ENCODE data around the gene MTFR1L. TPM values are rescaled to one million over a fixed set of nuclear protein-coding genes. Genes with fewer than 3 reads are reported as not detected.

MTFR1L gene
- total RNA-seq, 1 experiment from 2014 or later: 41.7 TPM

GRCh38 chr1:25875856-25876692 lies 56.3 kb downstream of the MTFR1L start:
- TF ChIP-seq EZH2 (IDR thresholded peaks at IDR 0.05; ENCODE audit: low read depth): no peak
- TF ChIP-seq, protein P1, sequence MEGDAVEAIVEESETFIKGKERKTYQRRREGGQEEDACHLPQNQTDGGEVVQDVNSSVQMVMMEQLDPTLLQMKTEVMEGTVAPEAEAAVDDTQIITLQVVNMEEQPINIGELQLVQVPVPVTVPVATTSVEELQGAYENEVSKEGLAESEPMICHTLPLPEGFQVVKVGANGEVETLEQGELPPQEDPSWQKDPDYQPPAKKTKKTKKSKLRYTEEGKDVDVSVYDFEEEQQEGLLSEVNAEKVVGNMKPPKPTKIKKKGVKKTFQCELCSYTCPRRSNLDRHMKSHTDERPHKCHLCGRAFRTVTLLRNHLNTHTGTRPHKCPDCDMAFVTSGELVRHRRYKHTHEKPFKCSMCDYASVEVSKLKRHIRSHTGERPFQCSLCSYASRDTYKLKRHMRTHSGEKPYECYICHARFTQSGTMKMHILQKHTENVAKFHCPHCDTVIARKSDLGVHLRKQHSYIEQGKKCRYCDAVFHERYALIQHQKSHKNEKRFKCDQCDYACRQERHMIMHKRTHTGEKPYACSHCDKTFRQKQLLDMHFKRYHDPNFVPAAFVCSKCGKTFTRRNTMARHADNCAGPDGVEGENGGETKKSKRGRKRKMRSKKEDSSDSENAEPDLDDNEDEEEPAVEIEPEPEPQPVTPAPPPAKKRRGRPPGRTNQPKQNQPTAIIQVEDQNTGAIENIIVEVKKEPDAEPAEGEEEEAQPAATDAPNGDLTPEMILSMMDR (conservative IDR thresholded peaks at IDR 0.05): no peak
- peak overlapping the region; percentile 78 for H2AFZ ChIP-seq
- intact Hi-C loops (cut with micrococcal nuclease; ENCODE audit: unreplicated experiment): loop anchor here (1.0 to 2.0 kb wide), 2 partner anchors 14 to 17 kb away; partner anchors contain the start of gene AUNIP
- no peaks in the 10 kb centered on the region for H4K20me1 ChIP-seq (ENCODE audit: insufficient read depth)
- peak overlapping the region; percentile 80 for H3K4me2 ChIP-seq
- peaks cover 10% of the 10 kb centered on the region for H3F3A ChIP-seq (ENCODE audit: insufficient read depth, low read depth)
- no peaks in the 10 kb centered on the region for H3K9me2 ChIP-seq (ENCODE audit: insufficient read depth)
- H3K27ac ChIP-seq: peak overlapping the region; percentile 71
- no peaks in the 10 kb centered on the region for H3K9me3 ChIP-seq (ENCODE audit: insufficient read depth, low read depth)
- POLR2A ChIA-PET (ENCODE audit: unreplicated experiment): interaction anchor here (0.5 to 1.2 kb wide), 4 partner anchors 14 to 29 kb away, joined by 3 to 28 read pairs (median 8); no protein-coding TSS in a partner anchor
- peak overlapping the region; percentile 71 for H3K4me3 ChIP-seq
- H3K4me1 ChIP-seq (replicated peaks; ENCODE audit: insufficient read depth): peaks cover 49% of the 10 kb centered on the region
- CTCF ChIA-PET: interaction anchor here (1.2 to 1.4 kb wide), 2 partner anchors 14 to 16 kb away, joined by 3 to 8 read pairs; no protein-coding TSS in a partner anchor
- no peaks in the 10 kb centered on the region for H3K27me3 ChIP-seq (ENCODE audit: insufficient read depth, low read depth)
- peak; percentile 57 to 79 for DNase-seq
- H3K79me2 ChIP-seq (ENCODE audit: low read depth): peaks cover 27% of the 10 kb centered on the region
- H3K36me3 ChIP-seq (ENCODE audit: low read depth): no peaks in the 10 kb centered on the region
- TSS peak; percentile 94 for BruUV-seq (replicated peaks)

GRCh38 chr1:25876693-25877077 lies 56.9 kb downstream of the MTFR1L start:
- peaks cover 27% of the 10 kb centered on the region for H3K79me2 ChIP-seq (ENCODE audit: low read depth)
- TF ChIP-seq, protein P1 (conservative IDR thresholded peaks at IDR 0.05): no peak
- no peak for TF ChIP-seq EZH2 (IDR thresholded peaks at IDR 0.05; ENCODE audit: low read depth)
- peaks cover 49% of the 10 kb centered on the region for H3K4me1 ChIP-seq (replicated peaks; ENCODE audit: insufficient read depth)
- DNase-seq: no peak
- no peaks in the 10 kb centered on the region for H3K36me3 ChIP-seq (ENCODE audit: low read depth)
- H3K4me3 ChIP-seq: no peak overlapping the region
- peak overlapping the region; percentile 71 for H3K27ac ChIP-seq
- H3K9me3 ChIP-seq (ENCODE audit: insufficient read depth, low read depth): no peaks in the 10 kb centered on the region
- no peaks in the 10 kb centered on the region for H3K9me2 ChIP-seq (ENCODE audit: insufficient read depth)
- peaks cover 10% of the 10 kb centered on the region for H3F3A ChIP-seq (ENCODE audit: insufficient read depth, low read depth)
- ChIA-PET CTCF (no interaction called here), POLR2A (ENCODE audit: unreplicated experiment) (interaction anchor here (0.6 kb wide), 1 partner anchor 16 kb away, joined by 4 read pairs; no protein-coding TSS in a partner anchor)
- no peak overlapping the region for H2AFZ ChIP-seq
- no TSS peak for BruUV-seq (replicated peaks)
- H3K27me3 ChIP-seq (ENCODE audit: insufficient read depth, low read depth): no peaks in the 10 kb centered on the region
- peak overlapping the region; percentile 80; the same call in 1 of the 2 replicates for H3K4me2 ChIP-seq
- intact Hi-C loops (cut with micrococcal nuclease; ENCODE audit: unreplicated experiment): no loop called here
- no peaks in the 10 kb centered on the region for H4K20me1 ChIP-seq (ENCODE audit: insufficient read depth)

- H3F3A ChIP-seq (ENCODE audit: insufficient read depth, low read depth): peaks cover 10% of the 10 kb centered on the region
- H3K4me1 ChIP-seq (replicated peaks; ENCODE audit: insufficient read depth): peaks cover 49% of the 10 kb centered on the region
- no peak overlapping the region for H2AFZ ChIP-seq
- no peak overlapping the region for H3K4me2 ChIP-seq
- no peak for TF ChIP-seq EZH2 (IDR thresholded peaks at IDR 0.05; ENCODE audit: low read depth)
- TF ChIP-seq, protein P1 (conservative IDR thresholded peaks at IDR 0.05): no peak
- no TSS peak for BruUV-seq (replicated peaks)
- H3K9me3 ChIP-seq (ENCODE audit: insufficient read depth, low read depth): no peaks in the 10 kb centered on the region
- no peak overlapping the region for H3K27ac ChIP-seq
- ChIA-PET CTCF (no interaction called here), POLR2A (ENCODE audit: unreplicated experiment) (interaction anchor here (0.6 kb wide), 1 partner anchor 16 kb away, joined by 4 read pairs; no protein-coding TSS in a partner anchor)
- intact Hi-C loops (cut with micrococcal nuclease; ENCODE audit: unreplicated experiment): no loop called here
- no peaks in the 10 kb centered on the region for H4K20me1 ChIP-seq (ENCODE audit: insufficient read depth)
- no peaks in the 10 kb centered on the region for H3K27me3 ChIP-seq (ENCODE audit: insufficient read depth, low read depth)
- no peak for DNase-seq
- H3K4me3 ChIP-seq: no peak overlapping the region
- peaks cover 24% of the 10 kb centered on the region for H3K79me2 ChIP-seq (ENCODE audit: low read depth)
- no peaks in the 10 kb centered on the region for H3K9me2 ChIP-seq (ENCODE audit: insufficient read depth)
- H3K36me3 ChIP-seq (ENCODE audit: low read depth): no peaks in the 10 kb centered on the region
These were observed 57.4 kb downstream of the MTFR1L start for GRCh38 chr1:25877155-25877554.
